ENCODE results near the gene HPSE. TPM values are rescaled to one million over a fixed set of nuclear protein-coding genes. Genes with fewer than 3 reads are reported as not detected.

HPSE gene
- total and polyA plus RNA-seq, 2 of the 13 experiments (the other 11 are each of a cell fraction or from before 2014, with no cell fraction given), result not detected

GRCh38 chr4:83361416-83362103 lies 26.9 kb upstream of the HPSE start (continued):
- TF ChIP-seq HNRNPLL (IDR thresholded peaks at IDR 0.05; ENCODE audit: low read depth, low read length, poor library complexity, severe bottlenecking) (no peak), TFAP4 (IDR thresholded peaks at IDR 0.05; ENCODE audit: borderline replicate concordance, low read depth) (peak; percentile 92), PRPF4 (IDR thresholded peaks at IDR 0.05; ENCODE audit: low read depth, low read length, poor library complexity, severe bottlenecking) (no peak), ZNF772 (CRISPR knock-in tag; IDR thresholded peaks at IDR 0.05) (0 out of 2 replicates have a peak, but pooled peaks have one; percentile 15), KLF13 (CRISPR knock-in tag; IDR thresholded peaks at IDR 0.05) (no peak), GATAD2A (CRISPR knock-in tag; IDR thresholded peaks at IDR 0.05) (peak; percentile 72), ZGPAT (CRISPR knock-in tag; IDR thresholded peaks at IDR 0.05) (peak; percentile 79), ZFY (CRISPR knock-in tag; IDR thresholded peaks at IDR 0.05) (peak; percentile 46), DMAP1 (CRISPR knock-in tag; IDR thresholded peaks at IDR 0.05) (peak; percentile 31; the same call in 1 of the 2 replicates), ZNF142 (CRISPR knock-in tag; IDR thresholded peaks at IDR 0.05) (no peak), FOXP1 (IDR thresholded peaks at IDR 0.05) (no peak), FOXP1 (CRISPR knock-in tag; IDR thresholded peaks at IDR 0.05) (peak; percentile 80), ARID4A (CRISPR knock-in tag; IDR thresholded peaks at IDR 0.05; ENCODE audit: borderline replicate concordance) (peak; percentile 42; the same call in 1 of the 2 replicates), TBX2 (CRISPR knock-in tag; IDR thresholded peaks at IDR 0.05; ENCODE audit: borderline replicate concordance) (peak; percentile 92), ZNF414 (CRISPR knock-in tag; IDR thresholded peaks at IDR 0.05) (peak; percentile 41; the same call in 1 of the 2 replicates), ZNF331 (CRISPR knock-in tag; IDR thresholded peaks at IDR 0.05) (0 out of 2 replicates have a peak, but pooled peaks have one; percentile 9), EHMT2 (IDR thresholded peaks at IDR 0.05; ENCODE audit: borderline replicate concordance, low read depth, low read length) (peak; percentile 30; the same call in 1 of the 2 replicates)

All from HepG2 (cell line).